KMS-11 (cell line): Measurements from ENCODE around the gene DNAJB1.

ENCODE experiments used
- H2AFZ ChIP-seq: fragments of 200-600 bp; sonication (generic); 2 replicates; pipeline ENCODE4 v1.6.1; 2016; ENCODE audit warnings: antibody characterized with exemption, mixed run types, low read depth
- H3K27ac ChIP-seq: fragments of 200-600 bp; sonication (generic); 2 replicates; pipeline ENCODE4 v1.6.1; 2016; ENCODE audit warnings: mild to moderate bottlenecking, mixed run types
- H3K27me3 ChIP-seq: fragments of 200-600 bp; sonication (generic); 2 replicates; pipeline ENCODE4 v1.6.1; 2017; ENCODE audit warnings: mild to moderate bottlenecking, low read depth, mixed run types, moderate library complexity; ENCODE audit not compliant: insufficient read depth
- H3K36me3 ChIP-seq: fragments of 200-600 bp; sonication (generic); 2 replicates; pipeline ENCODE4 v1.6.1; 2017; ENCODE audit warnings: mild to moderate bottlenecking, mixed run types; ENCODE audit not compliant: insufficient read depth
- H3K4me1 ChIP-seq: fragments of 200-600 bp; sonication (generic); 2 replicates; pipeline ENCODE4 v1.6.1; 2016; ENCODE audit warnings: mild to moderate bottlenecking, low read depth, mixed run types; ENCODE audit not compliant: poor library complexity, severe bottlenecking
- H3K4me2 ChIP-seq: fragments of 200-600 bp; sonication (generic); 2 replicates; pipeline ENCODE4 v1.7.0; 2016; ENCODE audit warnings: mild to moderate bottlenecking, mixed run types
- H3K4me3 ChIP-seq: fragments of 200-600 bp; sonication (generic); IDR thresholded peaks from 2 replicates; pipeline ENCODE4 v1.6.1; 2017; ENCODE audit warnings: low read depth, low read length, mixed read lengths; ENCODE audit not compliant: insufficient read depth
- H3K79me2 ChIP-seq: fragments of 200-600 bp; sonication (generic); 2 replicates; pipeline ENCODE4 v1.6.1; 2016; ENCODE audit warnings: low read depth, mixed run types; ENCODE audit not compliant: insufficient read depth
- H3K9ac ChIP-seq: fragments of 200-600 bp; sonication (generic); 2 replicates; pipeline ENCODE4 v1.6.1; 2016; ENCODE audit warnings: mild to moderate bottlenecking, mixed run types
- H4K20me1 ChIP-seq: fragments of 200-600 bp; sonication (generic); 2 replicates; pipeline ENCODE4 v1.6.1; 2016; ENCODE audit warnings: mild to moderate bottlenecking, mixed run types; ENCODE audit not compliant: insufficient read depth
- TF ChIP-seq, protein P1 (sequence below): fragments of 200-600 bp; sonication (generic); conservative IDR thresholded peaks from 2 replicates; pipeline ENCODE4 v1.6.1; 2017; ENCODE audit warnings: low read depth, mild to moderate bottlenecking, antibody characterized with exemption, low read length, moderate library complexity, mixed read lengths

Gene DNAJB1

GRCh38 chr19:14492756-14493337 lies 25.4 kb downstream of the DNAJB1 start:
- Histone ChIP-seq H2AFZ (no peak overlapping the region), H4K20me1 (no peaks in the 10 kb centered on the region), H3K27ac (no peak overlapping the region), H3K4me2 (no peak overlapping the region), H3K4me3 (no peak overlapping the region), H3K9ac (no peak overlapping the region), H3K79me2 (no peaks in the 10 kb centered on the region), H3K36me3 (no peaks in the 10 kb centered on the region), H3K4me1 (peaks cover 6% of the 10 kb centered on the region), H3K27me3 (no peaks in the 10 kb centered on the region)
- TF ChIP-seq, protein P1, sequence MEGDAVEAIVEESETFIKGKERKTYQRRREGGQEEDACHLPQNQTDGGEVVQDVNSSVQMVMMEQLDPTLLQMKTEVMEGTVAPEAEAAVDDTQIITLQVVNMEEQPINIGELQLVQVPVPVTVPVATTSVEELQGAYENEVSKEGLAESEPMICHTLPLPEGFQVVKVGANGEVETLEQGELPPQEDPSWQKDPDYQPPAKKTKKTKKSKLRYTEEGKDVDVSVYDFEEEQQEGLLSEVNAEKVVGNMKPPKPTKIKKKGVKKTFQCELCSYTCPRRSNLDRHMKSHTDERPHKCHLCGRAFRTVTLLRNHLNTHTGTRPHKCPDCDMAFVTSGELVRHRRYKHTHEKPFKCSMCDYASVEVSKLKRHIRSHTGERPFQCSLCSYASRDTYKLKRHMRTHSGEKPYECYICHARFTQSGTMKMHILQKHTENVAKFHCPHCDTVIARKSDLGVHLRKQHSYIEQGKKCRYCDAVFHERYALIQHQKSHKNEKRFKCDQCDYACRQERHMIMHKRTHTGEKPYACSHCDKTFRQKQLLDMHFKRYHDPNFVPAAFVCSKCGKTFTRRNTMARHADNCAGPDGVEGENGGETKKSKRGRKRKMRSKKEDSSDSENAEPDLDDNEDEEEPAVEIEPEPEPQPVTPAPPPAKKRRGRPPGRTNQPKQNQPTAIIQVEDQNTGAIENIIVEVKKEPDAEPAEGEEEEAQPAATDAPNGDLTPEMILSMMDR: no peak

GRCh38 chr19:14487370-14488125 lies 30.6 kb downstream of the DNAJB1 start:
- no peak overlapping the region for H3K4me3 ChIP-seq
- no peak overlapping the region for H3K9ac ChIP-seq
- H3K27ac ChIP-seq: no peak overlapping the region
- no peaks in the 10 kb centered on the region for H4K20me1 ChIP-seq
- no peaks in the 10 kb centered on the region for H3K4me1 ChIP-seq
- no peak overlapping the region for H2AFZ ChIP-seq
- H3K36me3 ChIP-seq: no peaks in the 10 kb centered on the region
- H3K4me2 ChIP-seq: no peak overlapping the region
- no peaks in the 10 kb centered on the region for H3K27me3 ChIP-seq
- TF ChIP-seq, protein P1: no peak
- no peaks in the 10 kb centered on the region for H3K79me2 ChIP-seq

DNA sequence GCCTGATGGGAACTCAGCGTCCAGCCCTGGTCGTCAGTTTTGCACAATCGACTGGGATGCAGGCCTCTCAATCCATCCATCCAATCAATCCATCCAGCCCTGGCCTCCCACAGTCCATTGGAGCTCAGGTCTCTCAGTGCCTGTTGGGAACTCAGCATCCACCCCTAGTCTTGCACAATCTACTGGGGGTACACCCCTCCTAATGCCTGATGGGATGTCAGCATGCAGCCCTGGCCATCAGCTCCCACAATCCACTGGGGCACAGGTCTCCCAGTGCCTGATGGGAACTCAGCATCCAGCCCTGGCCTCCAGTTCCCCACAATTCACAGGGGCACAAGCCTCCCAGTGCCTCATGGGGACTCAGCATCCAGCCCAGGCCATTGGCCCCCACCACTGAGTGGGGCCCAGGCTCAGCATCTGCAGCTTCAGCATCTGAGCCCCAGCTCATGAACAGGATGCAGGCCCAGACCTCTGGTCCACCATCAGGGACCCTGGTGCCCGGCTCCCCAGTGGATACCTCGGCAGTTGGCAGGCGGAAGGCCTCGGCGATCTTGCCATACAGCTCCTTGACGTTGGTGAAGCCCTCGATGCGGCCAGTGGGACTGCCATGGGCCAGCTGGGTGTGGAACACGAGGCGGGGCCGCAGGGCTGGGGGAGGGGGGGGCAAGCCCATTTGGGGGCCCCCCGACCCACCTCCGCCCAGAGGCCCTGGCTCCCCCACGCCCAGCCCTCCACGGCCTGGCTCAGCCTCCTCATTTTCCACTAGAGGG lies 35.8 kb downstream of the DNAJB1 start:
- H2AFZ ChIP-seq: no peak overlapping the region
- no peak overlapping the region for H3K4me3 ChIP-seq
- TF ChIP-seq, protein P1: no peak
- H3K27me3 ChIP-seq: no peaks in the 10 kb centered on the region
- no peak overlapping the region for H3K27ac ChIP-seq
- H3K4me1 ChIP-seq: no peaks in the 10 kb centered on the region
- H3K9ac ChIP-seq: no peak overlapping the region
- no peak overlapping the region for H3K4me2 ChIP-seq
- H3K36me3 ChIP-seq: no peaks in the 10 kb centered on the region
- H3K79me2 ChIP-seq: no peaks in the 10 kb centered on the region
- H4K20me1 ChIP-seq: no peaks in the 10 kb centered on the region

DNA sequence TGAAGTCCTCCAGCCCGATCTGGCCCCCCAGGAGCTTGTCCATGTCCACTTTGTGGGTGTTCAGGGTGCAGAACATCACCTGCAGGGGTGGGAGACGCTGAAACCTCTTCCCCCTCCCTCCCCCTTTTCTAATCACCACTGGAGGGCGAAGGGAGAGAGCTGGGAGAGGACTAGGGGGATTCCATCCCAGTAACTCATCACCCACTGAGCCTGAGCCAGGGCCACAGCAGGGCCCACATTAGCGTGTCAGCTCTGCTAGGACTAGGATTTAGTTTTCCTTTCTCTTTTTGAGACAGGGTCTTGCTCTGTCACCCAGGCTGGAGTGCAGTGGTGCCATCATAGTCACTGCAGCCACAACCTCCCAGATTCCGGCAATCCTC lies 37.5 kb downstream of the DNAJB1 start:
- H3K4me3 ChIP-seq: no peak overlapping the region
- H3K79me2 ChIP-seq: no peaks in the 10 kb centered on the region
- no peaks in the 10 kb centered on the region for H3K36me3 ChIP-seq
- no peaks in the 10 kb centered on the region for H3K4me1 ChIP-seq
- TF ChIP-seq, protein P1: no peak
- H3K27ac ChIP-seq: no peak overlapping the region
- H3K27me3 ChIP-seq: no peaks in the 10 kb centered on the region
- H2AFZ ChIP-seq: no peak overlapping the region
- no peaks in the 10 kb centered on the region for H4K20me1 ChIP-seq
- no peak overlapping the region for H3K4me2 ChIP-seq
- H3K9ac ChIP-seq: no peak overlapping the region
